ENCODE measurements around the gene BLACAT1. TPM values are rescaled to one million over a fixed set of nuclear protein-coding genes. Genes with fewer than 3 reads are reported as not detected.

Gene BLACAT1
- total RNA-seq, 1 donor from 2014 or later = 13.9 TPM

- H2AFZ ChIP-seq (replicated peaks) = no peak overlapping the region
- no peaks in the 10 kb centered on the region for H3K36me3 ChIP-seq
- no peak for TF ChIP-seq EZH2phosphoT487 (IDR thresholded peaks at IDR 0.05)
- no peak for TF ChIP-seq CTCF (IDR thresholded peaks at IDR 0.05)
- TF ChIP-seq EZH2 (IDR thresholded peaks at IDR 0.05) = no peak
- Mint-ChIP-seq H3K9me3 (no peaks in the 10 kb centered on the region), H3K27ac (peak overlapping the region; percentile 71), H3K4me3 (peak overlapping the region; percentile 78), H3K4me1 (peaks cover 98% of the 10 kb centered on the region), H3K27me3 (ENCODE audit: insufficient read depth, low read depth) (peaks cover 13% of the 10 kb centered on the region), H3K36me3 (peaks cover 2% of the 10 kb centered on the region)
- DNase-seq (ENCODE audit: low spot score) = no peak
- no peaks in the 10 kb centered on the region for H3K27me3 ChIP-seq
- H3K27ac ChIP-seq = peak overlapping the region; percentile 91
- H3K79me2 ChIP-seq (ENCODE audit: low read depth) = peaks cover 13% of the 10 kb centered on the region
- peaks cover 75% of the 10 kb centered on the region for H4K20me1 ChIP-seq (ENCODE audit: low read depth)
- H3F3A ChIP-seq (ENCODE audit: low read depth) = peaks cover 97% of the 10 kb centered on the region
- peak overlapping the region; percentile 72 for H3K4me2 ChIP-seq
- no peaks in the 10 kb centered on the region for H3K9me3 ChIP-seq (ENCODE audit: low read depth)
- H3K4me1 ChIP-seq = peaks cover 94% of the 10 kb centered on the region
- no peak overlapping the region for H3K4me3 ChIP-seq
- no peak overlapping the region for H3K9ac ChIP-seq
These were observed 10.3 kb downstream of the BLACAT1 start for GRCh38 chr1:205445646-205445935.

GRCh38 chr1:205444931-205445645 is 10.8 kb downstream of the BLACAT1 start:
- peaks cover 13% of the 10 kb centered on the region for H3K27me3 Mint-ChIP-seq (ENCODE audit: insufficient read depth, low read depth)
- Histone ChIP-seq H3K36me3 (no peaks in the 10 kb centered on the region), H2AFZ (replicated peaks) (no peak overlapping the region), H3K4me1 (peaks cover 94% of the 10 kb centered on the region), H3K4me2 (peak overlapping the region; percentile 72), H3K9ac (no peak overlapping the region), H3K9me3 (ENCODE audit: low read depth) (no peaks in the 10 kb centered on the region), H3K79me2 (ENCODE audit: low read depth) (peaks cover 10% of the 10 kb centered on the region), H3K27ac (peak overlapping the region; percentile 91), H4K20me1 (ENCODE audit: low read depth) (peaks cover 75% of the 10 kb centered on the region), H3K4me3 (peak overlapping the region; percentile 33), H3K27me3 (no peaks in the 10 kb centered on the region), H3F3A (ENCODE audit: low read depth) (peaks cover 97% of the 10 kb centered on the region)
- TF ChIP-seq CTCF (IDR thresholded peaks at IDR 0.05) = no peak
- TF ChIP-seq EZH2 (IDR thresholded peaks at IDR 0.05) = no peak
- no peak for TF ChIP-seq EZH2phosphoT487 (IDR thresholded peaks at IDR 0.05)
- DNase-seq (ENCODE audit: low spot score) = peak; percentile 95
- H3K9me3 Mint-ChIP-seq = no peaks in the 10 kb centered on the region
- peak overlapping the region; percentile 93 for H3K27ac Mint-ChIP-seq
- peak overlapping the region; percentile 78 for H3K4me3 Mint-ChIP-seq
- peaks cover 2% of the 10 kb centered on the region for H3K36me3 Mint-ChIP-seq
- peaks cover 98% of the 10 kb centered on the region for H3K4me1 Mint-ChIP-seq

GRCh38 chr1:205444300-205444930 is 11.4 kb downstream of the BLACAT1 start:
- H3K4me3 ChIP-seq = peak overlapping the region; percentile 33
- Mint-ChIP-seq H3K36me3 (peaks cover 7% of the 10 kb centered on the region), H3K27me3 (ENCODE audit: insufficient read depth, low read depth) (peaks cover 15% of the 10 kb centered on the region), H3K9me3 (no peaks in the 10 kb centered on the region), H3K27ac (peak overlapping the region; percentile 93), H3K4me1 (peaks cover 100% of the 10 kb centered on the region), H3K4me3 (peak overlapping the region; percentile 78)
- peaks cover 75% of the 10 kb centered on the region for H4K20me1 ChIP-seq (ENCODE audit: low read depth)
- peaks cover 95% of the 10 kb centered on the region for H3F3A ChIP-seq (ENCODE audit: low read depth)
- H2AFZ ChIP-seq (replicated peaks) = no peak overlapping the region
- H3K9ac ChIP-seq = no peak overlapping the region
- H3K4me1 ChIP-seq = peaks cover 92% of the 10 kb centered on the region
- no peak for DNase-seq (ENCODE audit: low spot score)
- TF ChIP-seq EZH2 (IDR thresholded peaks at IDR 0.05) (no peak), CTCF (IDR thresholded peaks at IDR 0.05) (no peak), EZH2phosphoT487 (IDR thresholded peaks at IDR 0.05) (no peak)
- no peaks in the 10 kb centered on the region for H3K36me3 ChIP-seq
- peak overlapping the region; percentile 82 for H3K27ac ChIP-seq
- no peaks in the 10 kb centered on the region for H3K9me3 ChIP-seq (ENCODE audit: low read depth)
- peak overlapping the region; percentile 71 for H3K4me2 ChIP-seq
- H3K27me3 ChIP-seq = peaks cover 3% of the 10 kb centered on the region
- H3K79me2 ChIP-seq (ENCODE audit: low read depth) = peaks cover 10% of the 10 kb centered on the region
